Right cardiac atrium (tissue), 5 donors: ENCODE results near the gene LY86. TPM values are rescaled to one million over a fixed set of nuclear protein-coding genes. Genes with fewer than 3 reads are reported as not detected.
A peak's percentile ranks its signal among the peaks of the same experiment; 100 is the strongest.
"Not testable (repeated sequence)": the region's sequence is repeated elsewhere in the genome, so short reads cannot be mapped to it uniquely, and the experiment has no call there.

ENCODE experiments used
- ATAC-seq, 2 donors: fragments of 200-7000 bp; cut with Tn5 transposase; one replicate each; pipeline versions ENCODE4 v1.8.0 to v1.9.1; 2020; ENCODE audit warnings: moderate library complexity in 2 of 2, mild to moderate bottlenecking in 1 of 2
- DNase-seq, 3 donors: peaks; one replicate each; pipeline ENCODE4 v3.0.0-alpha.2; 2020
- H3K27ac ChIP-seq: one replicate; pipeline ENCODE4 v1.5.1; 2013; ENCODE audit warnings: mild to moderate bottlenecking, low read length, control low read depth, moderate library complexity
- H3K27me3 ChIP-seq: one replicate; pipeline ENCODE4 v1.6.1; 2013; ENCODE audit not compliant: control insufficient read depth, insufficient read depth
- H3K4me1 ChIP-seq: one replicate; pipeline ENCODE4 v1.6.1; 2013; ENCODE audit warnings: low read length; ENCODE audit not compliant: control insufficient read depth, insufficient read depth
- H3K4me3 ChIP-seq: one replicate; pipeline ENCODE4 v1.5.1; 2013; ENCODE audit warnings: low read length, control low read depth
- H3K9me3 ChIP-seq: one replicate; pipeline ENCODE4 v1.6.1; 2013; ENCODE audit warnings: low read length; ENCODE audit not compliant: control insufficient read depth
- WGBS: extraction: QIAGEN DNeasy Blood & Tissue Kit; methylation state at CpG from one replicate; pipeline ENCODE4 v1.1.7; 2013; 5-methylcytosine and 5-hydroxymethylcytosine counted together
- intact Hi-C, 4 donors: fragments of 100-400 bp; cut with DNase I; formaldehyde crosslinking; loops; one replicate each; pipeline versions ENCODE4 v1.11.0 to v1.14.0; 2022 to 2023
- polyA plus RNA-seq: library from polyadenylated mRNA; stranded (reverse); fragments of 200-250 nt; gene quantifications from one replicate; pipeline ENCODE4 v1.2.3, GENCODE V29; 2013
- total RNA-seq, 4 donors: library from RNA; stranded (reverse); fragmentation: NEBNext Ultra II Directional; extraction: Animal tissue kit (Norgen Biotek cat#: 25700); gene quantifications; one replicate each; pipeline ENCODE4 v1.2.1, GENCODE V29; 2021
- donor health status: healthy with polysubstance abuse.
- donor health status: DM: no; HTN: yes; CAD: no.
- donor health status: DM: no; HTN: no; CAD: no.
- donor health status: DM: no; HTN: yes; CAD: no; lungs with severe emphysema.
- donor health status: DM: yes; HTN: yes; CAD: no.

The LY86 gene
- total and polyA plus RNA-seq, 5 donors, result 1.7 to 4.1 (median 2.3) TPM

DNA sequence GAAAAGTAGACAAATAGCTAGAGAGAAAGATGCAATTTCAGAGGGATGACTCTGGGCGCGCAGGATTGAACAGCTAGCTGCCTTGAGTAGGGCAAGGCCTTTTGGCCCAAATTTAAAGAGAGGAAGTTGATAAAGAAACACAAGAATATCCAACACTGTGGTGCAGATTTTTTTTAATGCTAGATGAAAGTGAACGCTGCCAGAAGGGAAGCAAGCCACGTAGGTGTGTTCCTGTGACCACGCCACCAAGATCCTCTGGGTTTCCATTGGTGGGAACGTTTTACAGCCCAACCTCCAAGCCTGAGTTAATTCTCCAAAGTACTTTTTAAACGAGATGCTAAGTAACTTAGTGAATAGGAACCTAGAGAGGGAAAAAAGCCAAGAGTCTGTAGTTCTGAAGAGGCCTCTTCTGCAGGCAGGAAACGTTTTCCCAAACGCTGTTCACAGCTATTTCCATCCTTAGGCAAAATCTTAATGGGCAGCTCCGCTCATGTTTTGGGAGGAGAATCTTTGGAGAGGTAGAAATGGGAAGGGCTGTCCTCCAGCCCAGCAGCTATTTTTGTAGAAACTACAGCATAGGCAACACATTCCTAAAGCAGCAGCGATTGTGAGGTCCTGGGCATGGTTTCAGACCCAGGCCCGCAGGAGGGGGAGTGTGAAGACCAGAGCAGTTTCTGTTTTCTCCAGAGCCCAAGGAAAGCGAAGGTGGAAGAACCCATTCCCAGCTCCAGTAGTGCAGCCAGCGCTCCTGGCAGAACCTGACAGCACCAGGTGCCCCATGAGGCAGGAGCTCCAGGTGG is 8.2 kb downstream of the LY86 start:
- ATAC-seq, result peak; percentile 14 to 64
- 29% methylated on average over 14 of the region's 14 CpGs for WGBS
- Histone ChIP-seq H3K4me1 (peaks cover 23% of the 10 kb centered on the region), H3K9me3 (no peaks in the 10 kb centered on the region), H3K27ac (peak overlapping the region; percentile 69), H3K27me3 (no peaks in the 10 kb centered on the region), H3K4me3 (no peak overlapping the region)
- intact Hi-C loops, result loop anchor here in 1 of 4 donors (10.0 kb wide), 1 partner anchor 58 kb away; no protein-coding TSS in a partner anchor
- DNase-seq, result no peak

- Histone ChIP-seq H3K27me3 (no peaks in the 10 kb centered on the region), H3K4me1 (peaks cover 20% of the 10 kb centered on the region), H3K4me3 (no peak overlapping the region), H3K9me3 (no peaks in the 10 kb centered on the region), H3K27ac (peak overlapping the region; percentile 69)
- ATAC-seq, result no peak
- WGBS, result 66% methylated on average over 5 of the region's 5 CpGs
- intact Hi-C loops, result loop anchor here in 1 of 4 donors (10.0 kb wide), 1 partner anchor 57 kb away; no protein-coding TSS in a partner anchor
- no peak for DNase-seq
Observed at GRCh38 chr6:6597682-6598081, 9.2 kb downstream of the LY86 start.

DNA sequence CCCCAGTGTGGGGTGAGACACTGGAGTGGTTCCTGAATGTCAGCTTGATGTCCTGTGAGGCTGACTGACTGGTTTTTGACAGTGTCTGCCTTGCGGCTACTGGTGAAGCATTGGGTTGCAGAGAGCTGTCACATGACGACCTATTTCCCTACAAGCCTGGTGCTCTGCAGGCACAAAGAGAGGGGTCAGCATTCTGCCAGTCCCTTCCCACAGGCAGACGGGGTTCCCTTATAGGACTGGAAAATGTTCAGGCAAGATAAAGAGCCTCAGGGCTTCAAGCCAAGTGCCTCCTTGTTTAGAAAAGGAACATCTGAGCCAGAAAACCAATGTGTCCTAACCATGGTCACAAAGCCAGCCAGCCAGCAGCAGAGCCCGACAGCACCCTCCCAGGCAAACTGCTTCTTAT is 11.0 kb downstream of the LY86 start:
- Histone ChIP-seq H3K4me3 (no peak overlapping the region), H3K4me1 (peaks cover 18% of the 10 kb centered on the region), H3K27me3 (no peaks in the 10 kb centered on the region), H3K27ac (peak overlapping the region; percentile 77), H3K9me3 (no peaks in the 10 kb centered on the region)
- intact Hi-C loops, result loop anchor here in 1 of 4 donors (10.0 kb wide), 1 partner anchor 55 kb away; no protein-coding TSS in a partner anchor
- 51% methylated on average over 4 of the region's 4 CpGs for WGBS
- DNase-seq (peak in 2 of 3 donors; percentile 38 to 70), ATAC-seq (peak; percentile 71 to 88)

- Histone ChIP-seq H3K27ac (no peak overlapping the region), H3K4me3 (no peak overlapping the region), H3K4me1 (peaks cover 15% of the 10 kb centered on the region), H3K9me3 (peaks cover 1% of the 10 kb centered on the region), H3K27me3 (no peaks in the 10 kb centered on the region)
- intact Hi-C loops, result no loop called here
- DNase-seq (no peak), ATAC-seq (no peak)
- 79% methylated on average over 4 of the region's 4 CpGs for WGBS
Observed at GRCh38 chr6:6600875-6601274, 12.4 kb downstream of the LY86 start.

DNA sequence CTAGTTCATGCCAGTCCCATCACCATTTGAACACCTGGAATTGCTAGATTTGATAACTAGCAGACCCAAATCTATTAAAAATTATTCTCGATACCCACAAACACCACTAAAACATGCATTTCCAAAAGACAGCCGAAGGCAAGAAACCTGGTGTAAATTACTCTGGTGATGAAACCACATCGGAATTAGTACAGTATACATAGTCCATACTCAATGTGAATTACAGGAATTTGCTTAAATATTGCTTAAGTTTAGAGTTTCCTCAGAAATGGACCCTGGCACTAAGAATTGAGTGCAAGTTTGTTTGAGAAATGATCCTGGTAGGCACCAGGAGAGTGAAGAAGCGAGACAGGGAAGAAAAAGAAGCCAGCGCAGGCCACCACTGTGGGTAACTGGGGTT is 13.7 kb downstream of the LY86 start:
- Histone ChIP-seq H3K27me3 (no peaks in the 10 kb centered on the region), H3K9me3 (peaks cover 1% of the 10 kb centered on the region), H3K27ac (no peak overlapping the region), H3K4me3 (no peak overlapping the region), H3K4me1 (peaks cover 8% of the 10 kb centered on the region)
- no peak for ATAC-seq
- no peak for DNase-seq
- whole genome bisulfite sequencing, result 95% methylated on average over 5 of the region's 5 CpGs
- intact Hi-C loops, result no loop called here

DNA sequence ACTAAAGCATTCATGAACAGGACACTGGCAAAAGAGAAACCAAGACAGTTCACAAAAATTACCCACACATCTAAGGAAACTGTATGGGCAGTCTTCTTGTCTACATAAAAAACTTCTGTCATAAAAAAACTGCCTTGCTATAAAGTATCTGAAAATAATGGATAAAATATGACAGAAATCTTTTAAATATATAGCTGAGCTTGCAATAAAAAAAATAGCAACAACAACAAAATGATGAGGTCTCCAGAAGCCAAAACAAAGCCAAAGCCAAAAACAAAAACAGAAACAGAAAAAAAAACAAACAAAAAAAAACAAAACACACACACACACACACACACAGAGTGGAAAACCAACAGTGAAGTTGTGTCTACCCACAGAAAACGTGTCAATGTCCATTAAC is 14.8 kb downstream of the LY86 start:
- WGBS, result 75% methylated on average over 1 of the region's 1 CpG
- DNase-seq, result no peak

DNA sequence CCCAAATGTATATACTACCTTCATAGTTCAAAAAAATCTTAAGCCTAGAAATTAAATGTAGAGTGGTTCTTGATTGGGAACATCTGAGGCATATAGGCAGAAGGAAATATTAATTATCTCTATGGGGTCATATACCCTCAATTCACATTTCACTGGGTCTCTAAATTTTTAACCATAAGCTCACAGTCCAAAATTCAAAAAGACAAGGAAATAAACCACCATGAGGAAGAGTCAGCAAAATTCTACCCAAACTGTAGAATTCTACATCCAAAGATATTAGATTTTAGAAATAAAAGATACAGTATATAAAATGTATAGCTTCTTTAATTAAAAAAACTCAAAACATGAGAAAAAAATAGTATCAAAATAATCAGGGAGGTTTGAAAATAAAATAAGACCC is 15.5 kb downstream of the LY86 start:
- no peak overlapping the region for H3K27ac ChIP-seq
- no peak overlapping the region for H3K4me3 ChIP-seq
- H3K4me1 ChIP-seq, result peaks cover 4% of the 10 kb centered on the region
- DNase-seq (no peak), ATAC-seq (no peak)
- intact Hi-C loops, result no loop called here
- H3K27me3 ChIP-seq, result no peaks in the 10 kb centered on the region
- peaks cover 1% of the 10 kb centered on the region for H3K9me3 ChIP-seq

More for the DNA sequence above, 14.8 kb downstream of the LY86 start:
- ATAC-seq, result no peak
- H3K27me3 ChIP-seq, result no peaks in the 10 kb centered on the region
- H3K4me3 ChIP-seq, result no peak overlapping the region
- intact Hi-C loops, result no loop called here
- H3K4me1 ChIP-seq, result peaks cover 4% of the 10 kb centered on the region
- peaks cover 1% of the 10 kb centered on the region for H3K9me3 ChIP-seq
- H3K27ac ChIP-seq, result no peak overlapping the region

DNA sequence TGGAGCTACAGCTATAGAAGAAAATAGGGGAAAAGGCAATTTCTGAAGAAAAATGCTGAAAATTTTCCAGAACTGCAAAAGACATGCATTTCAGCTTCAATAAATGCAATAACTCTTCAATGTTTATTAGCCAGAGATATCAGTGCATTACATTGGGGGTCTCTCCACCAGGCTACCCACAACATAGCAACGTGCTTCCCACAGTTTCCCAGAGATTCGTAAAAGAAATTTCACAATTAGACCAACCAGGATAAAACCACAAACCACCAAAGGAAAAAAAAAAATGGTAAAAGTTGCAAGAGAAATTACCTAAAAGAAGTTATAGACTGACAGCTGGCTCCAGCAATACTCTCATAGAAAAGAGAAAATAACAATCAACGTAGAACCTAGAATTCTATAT is 16.0 kb downstream of the LY86 start:
- DNase-seq, result no peak
- 79% methylated on average over 3 of the region's 3 CpGs for WGBS
- Histone ChIP-seq H3K4me3 (no peak overlapping the region), H3K9me3 (peaks cover 1% of the 10 kb centered on the region), H3K27ac (no peak overlapping the region), H3K4me1 (no peaks in the 10 kb centered on the region), H3K27me3 (no peaks in the 10 kb centered on the region)
- intact Hi-C loops, result no loop called here
- no peak for ATAC-seq

GRCh38 chr6:6605873-6606272 is 17.4 kb downstream of the LY86 start:
- Histone ChIP-seq H3K27ac (no peak overlapping the region), H3K9me3 (peaks cover 1% of the 10 kb centered on the region), H3K4me1 (no peaks in the 10 kb centered on the region), H3K27me3 (no peaks in the 10 kb centered on the region), H3K4me3 (no peak overlapping the region)
- DNase-seq (no peak), ATAC-seq (no peak)
- intact Hi-C loops, result no loop called here
- WGBS, result 88% methylated on average over 13 of the region's 13 CpGs

DNA sequence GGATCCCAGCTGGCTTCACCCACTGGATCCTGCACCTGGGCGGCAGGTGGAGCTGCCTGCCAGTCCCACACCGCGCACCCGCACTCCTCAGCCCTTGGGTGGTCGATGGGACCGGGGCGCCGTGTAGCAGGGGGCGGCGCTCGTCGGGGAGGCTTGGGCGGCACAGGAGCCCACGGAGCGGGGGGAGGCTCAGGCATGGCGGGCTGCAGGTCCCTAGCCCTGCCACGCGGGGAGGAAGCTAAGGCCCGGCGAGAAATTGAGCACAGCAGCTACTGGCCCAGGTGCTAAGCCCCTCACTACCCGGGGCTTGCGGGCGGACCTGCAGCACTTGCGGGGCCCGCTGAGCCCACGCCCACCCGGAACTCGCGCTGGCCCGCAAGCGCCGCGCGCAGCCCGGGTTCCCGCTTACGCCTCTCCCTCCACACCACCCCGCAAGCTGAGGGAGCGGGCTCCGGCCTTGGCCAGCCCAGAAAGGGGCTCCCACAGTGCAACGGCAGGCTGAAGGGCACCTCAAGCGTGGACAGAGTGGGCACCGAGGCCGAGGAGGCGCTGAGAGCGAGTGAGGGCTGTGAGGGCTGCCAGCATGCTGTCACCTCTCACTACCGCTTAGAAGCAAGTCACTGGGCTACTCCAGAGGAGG is 18.0 kb downstream of the LY86 start:
- H3K9me3 ChIP-seq, H3K4me3 ChIP-seq, H3K27ac ChIP-seq, intact Hi-C loops, H3K4me1 ChIP-seq, DNase-seq, H3K27me3 ChIP-seq, ATAC-seq: not testable (repeated sequence)
- 96% methylated on average over 47 of the region's 47 CpGs for WGBS

DNA sequence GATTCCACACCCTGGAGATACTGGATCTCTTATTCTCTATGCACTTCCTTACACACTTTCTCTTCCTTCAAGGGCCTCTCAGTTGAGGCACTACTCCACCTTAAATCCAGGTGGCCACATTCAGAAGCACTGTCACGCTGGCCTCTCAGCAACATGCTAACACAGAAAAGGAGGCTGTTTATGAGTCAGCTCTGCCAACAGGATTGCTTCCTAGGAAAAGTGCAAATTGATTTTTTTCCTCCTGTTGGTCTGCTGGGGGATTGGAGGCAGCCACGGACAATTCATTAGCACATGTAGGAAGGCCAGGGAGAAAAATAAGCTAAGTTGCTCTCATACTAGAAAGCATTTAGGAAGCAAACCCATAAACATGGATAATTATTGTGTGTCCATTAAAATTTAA is 20.9 kb downstream of the LY86 start:
- H3K9me3 ChIP-seq, result peaks cover 1% of the 10 kb centered on the region
- 66% methylated on average over 2 of the region's 2 CpGs for WGBS
- no peak for DNase-seq
- peak in 1 of 2 donors; percentile 34 for ATAC-seq
- H3K27me3 ChIP-seq, result no peaks in the 10 kb centered on the region
- intact Hi-C loops, result no loop called here
- no peak overlapping the region for H3K4me3 ChIP-seq
- H3K27ac ChIP-seq, result no peak overlapping the region
- H3K4me1 ChIP-seq, result no peaks in the 10 kb centered on the region
